ENCODE measurements around the gene MSRB2.
"Not testable (repeated sequence)": the region's sequence is repeated elsewhere in the genome, so short reads cannot be mapped to it uniquely, and the experiment has no call there.

Gene MSRB2

DNA sequence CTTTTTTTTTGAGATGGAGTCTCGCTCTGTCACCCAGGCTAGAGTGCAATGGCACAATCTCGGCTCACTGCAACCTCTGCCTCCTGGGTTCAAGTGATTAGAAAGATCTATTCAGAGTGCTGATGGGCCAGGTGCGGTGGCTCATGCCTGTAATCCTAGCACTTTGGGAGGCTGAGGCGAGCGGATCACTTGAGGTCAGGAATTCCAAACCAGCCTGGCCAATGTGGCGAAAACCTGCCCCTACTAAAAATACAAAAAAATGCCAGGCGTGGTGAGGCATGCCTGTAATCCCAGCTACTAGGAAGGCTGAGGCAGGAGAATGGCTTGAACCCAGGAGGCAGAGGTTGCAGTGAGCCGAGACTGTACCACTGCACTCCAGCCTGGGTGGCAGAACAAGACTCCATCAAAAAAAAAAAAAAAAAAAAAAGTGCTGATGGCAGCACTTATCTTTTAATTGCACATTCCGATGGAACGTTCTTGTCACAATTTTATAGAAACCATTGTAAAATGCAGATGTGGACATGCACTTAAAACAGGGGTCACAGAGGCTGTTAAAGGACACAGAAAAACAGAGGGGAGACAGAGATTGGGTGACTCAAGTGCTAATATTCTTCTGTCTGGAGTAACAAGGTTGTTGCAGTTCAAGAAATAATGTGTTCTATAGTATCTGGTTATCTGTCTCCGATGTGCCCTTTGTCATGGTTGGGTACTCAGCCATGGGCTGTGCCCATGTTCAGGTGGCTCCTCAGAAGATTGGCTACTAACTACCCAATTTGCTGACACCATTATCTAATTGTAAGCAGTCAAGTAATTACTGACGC, 25.1 kb upstream of the MSRB2 start:
- not testable (repeated sequence) for DNase-seq

DNA sequence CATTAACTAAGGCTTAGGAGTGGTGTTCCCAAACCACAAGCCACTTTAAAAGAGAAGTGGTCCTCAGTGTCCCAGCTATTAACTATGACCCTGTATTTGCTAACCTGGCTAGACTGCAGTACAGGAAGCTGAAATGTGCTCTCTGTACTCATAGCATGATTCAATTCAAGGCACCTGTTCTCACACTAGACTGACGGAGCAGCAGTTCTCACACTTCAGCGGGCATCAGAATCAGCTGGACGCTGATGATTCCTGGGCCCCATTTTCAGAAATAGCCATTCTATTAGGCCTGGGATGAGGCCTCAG, 24.5 kb upstream of the MSRB2 start:
- DNase-seq, result no peak

DNA sequence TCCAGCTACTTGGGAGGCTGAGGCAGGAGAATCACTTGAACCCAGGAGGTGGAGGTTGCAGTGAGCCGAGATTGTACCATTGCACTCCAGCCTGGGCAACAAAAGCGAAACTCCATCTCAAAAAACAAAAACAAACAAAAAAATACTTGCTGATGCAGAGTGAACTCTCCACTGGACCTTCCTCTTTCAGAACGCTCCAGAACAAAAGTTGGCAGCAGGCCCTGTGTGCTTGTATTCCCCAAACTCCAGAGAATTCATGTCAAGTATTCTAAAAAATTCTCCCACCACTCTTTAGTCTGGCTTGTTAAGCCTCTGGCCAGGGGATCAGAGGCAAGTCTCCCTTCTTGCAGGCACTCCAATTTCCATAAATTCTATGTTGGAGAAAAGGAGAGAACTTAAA, 22.8 kb upstream of the MSRB2 start:
- DNase-seq, result not testable (repeated sequence)

- DNase-seq, result no peak
Measured at GRCh38 chr10:23073527-23073926, 21.9 kb upstream of the MSRB2 start.

DNA sequence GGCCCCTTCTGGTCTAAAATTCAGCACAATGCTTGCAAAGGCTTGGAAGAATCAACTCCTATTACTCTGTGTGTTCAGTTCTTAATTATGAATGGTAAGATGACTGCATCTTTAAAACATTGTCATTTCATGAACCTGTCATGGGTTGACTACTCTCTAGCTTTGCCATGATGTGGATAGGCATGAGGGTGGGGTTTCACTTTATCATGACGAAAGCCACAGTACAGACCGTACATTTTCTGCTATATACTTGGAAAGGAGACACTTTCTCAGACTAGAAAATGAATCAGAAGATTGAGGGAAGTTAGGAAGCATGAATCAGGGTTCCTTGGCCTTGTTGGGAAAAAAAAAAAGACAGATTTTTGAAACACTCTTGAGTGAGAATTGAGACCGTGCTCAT, 19.7 kb upstream of the MSRB2 start:
- no peak for DNase-seq

DNA sequence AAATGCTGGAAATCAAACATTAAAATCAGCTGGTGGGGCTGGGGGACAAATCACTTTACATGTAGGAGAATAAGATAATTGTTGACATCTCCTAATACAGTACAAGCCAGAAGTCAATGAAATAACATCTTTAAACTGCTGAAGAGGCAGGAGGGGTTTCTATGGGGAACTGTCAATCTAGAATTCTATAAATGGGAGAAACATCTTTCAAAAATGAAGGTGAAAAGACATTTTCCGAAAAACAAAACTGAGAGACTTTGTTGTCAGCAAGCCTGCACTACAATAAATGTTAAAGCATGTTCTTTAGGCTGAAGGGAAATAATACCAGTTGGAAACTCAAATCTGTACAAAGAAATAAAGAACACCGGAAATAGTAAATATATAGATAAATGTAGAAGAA, 17.3 kb upstream of the MSRB2 start:
- DNase-seq, result no peak

DNA sequence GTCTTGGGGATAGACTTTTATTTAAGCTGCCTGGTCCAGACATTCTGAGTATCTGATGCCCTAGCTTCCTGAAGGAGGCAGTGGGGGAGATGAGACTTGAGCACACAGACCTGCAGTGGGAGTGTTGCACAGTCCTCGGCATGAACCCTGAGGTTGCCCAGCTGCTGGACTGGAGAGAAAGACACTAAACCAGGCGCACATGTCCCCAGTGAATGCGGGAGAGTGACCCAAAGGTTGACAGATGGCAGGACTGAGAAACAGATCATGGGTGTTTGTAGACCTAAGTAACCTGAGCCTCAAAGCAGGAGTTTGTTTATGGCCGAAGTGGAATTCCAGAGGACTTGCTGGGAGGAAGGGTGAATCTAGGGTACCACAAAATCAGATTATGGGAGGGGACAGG, 15.7 kb upstream of the MSRB2 start:
- no peak for DNase-seq

DNA sequence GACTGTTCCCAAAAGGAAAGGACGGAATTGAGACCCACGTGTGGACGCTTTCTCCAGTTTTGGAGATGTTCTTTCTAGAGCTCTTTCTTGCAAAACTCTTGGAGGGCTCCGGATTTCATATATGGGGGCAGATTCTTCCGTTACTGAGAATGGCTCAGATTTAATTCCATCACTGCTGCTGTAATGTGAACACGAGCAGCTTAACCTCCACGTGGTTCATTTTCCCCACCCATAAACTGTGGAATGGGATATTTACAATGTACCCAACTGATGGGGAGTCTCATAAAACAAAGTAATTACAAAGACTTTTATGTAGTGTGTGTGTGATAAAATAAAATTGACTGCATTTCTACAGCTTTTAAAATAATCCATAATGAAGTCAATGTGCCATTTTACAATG, 15.1 kb upstream of the MSRB2 start:
- no peak for DNase-seq

GRCh38 chr10:23081221-23081750, 14.1 kb upstream of the MSRB2 start:
- DNase-seq, result no peak

DNA sequence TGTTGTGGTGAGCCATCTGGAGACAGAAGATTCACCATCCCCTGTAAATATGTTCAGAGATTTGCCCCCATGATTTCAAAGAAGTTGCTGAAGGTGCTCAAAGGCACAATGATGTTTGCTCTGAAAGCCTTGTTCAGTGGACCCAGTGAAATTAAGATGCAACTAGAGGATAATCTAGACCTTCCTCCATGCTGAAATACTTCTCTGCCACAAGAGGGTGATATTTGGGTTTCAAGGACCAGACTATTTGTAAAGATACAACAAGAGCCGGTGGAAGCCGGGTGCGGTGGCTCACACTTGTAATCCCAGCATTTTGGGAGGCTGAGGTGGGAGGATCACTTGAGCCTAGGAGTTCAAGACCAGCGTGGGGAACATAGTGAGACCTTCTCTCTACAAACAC, 13.5 kb upstream of the MSRB2 start:
- no peak for DNase-seq

GRCh38 chr10:23088609-23089008, 6.8 kb upstream of the MSRB2 start:
- DNase-seq, result no peak

DNA sequence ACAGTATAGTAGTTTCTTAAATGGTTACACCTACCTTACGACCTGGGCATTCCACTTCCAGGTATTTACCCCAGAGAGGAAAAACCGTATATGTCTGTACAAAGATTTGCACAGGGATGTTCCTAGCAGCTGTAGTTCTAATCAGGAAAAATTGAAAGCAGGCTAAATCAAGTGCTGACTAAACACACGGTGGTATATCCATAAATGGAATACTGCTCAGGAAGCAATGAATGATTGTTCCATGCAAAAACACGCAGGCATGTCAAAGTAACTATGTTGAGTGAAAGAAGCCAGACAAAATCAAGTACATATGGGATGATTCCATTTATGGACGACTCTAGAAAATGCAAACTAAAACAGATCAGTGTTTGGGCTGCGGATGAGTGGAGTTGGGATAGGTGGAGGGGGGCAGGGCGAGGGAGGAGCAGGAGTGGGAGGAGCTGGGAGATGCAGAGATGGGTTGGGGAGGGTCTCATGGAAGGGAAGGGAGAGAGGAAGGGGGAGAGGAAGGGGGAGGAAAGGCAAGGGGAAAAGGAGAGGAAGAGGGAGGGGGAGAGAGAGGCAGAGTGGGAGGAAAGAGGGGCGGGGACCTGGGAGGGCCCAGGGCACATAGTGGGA, 484 bp upstream of the MSRB2 start:
- DNase-seq, result no peak

DNA sequence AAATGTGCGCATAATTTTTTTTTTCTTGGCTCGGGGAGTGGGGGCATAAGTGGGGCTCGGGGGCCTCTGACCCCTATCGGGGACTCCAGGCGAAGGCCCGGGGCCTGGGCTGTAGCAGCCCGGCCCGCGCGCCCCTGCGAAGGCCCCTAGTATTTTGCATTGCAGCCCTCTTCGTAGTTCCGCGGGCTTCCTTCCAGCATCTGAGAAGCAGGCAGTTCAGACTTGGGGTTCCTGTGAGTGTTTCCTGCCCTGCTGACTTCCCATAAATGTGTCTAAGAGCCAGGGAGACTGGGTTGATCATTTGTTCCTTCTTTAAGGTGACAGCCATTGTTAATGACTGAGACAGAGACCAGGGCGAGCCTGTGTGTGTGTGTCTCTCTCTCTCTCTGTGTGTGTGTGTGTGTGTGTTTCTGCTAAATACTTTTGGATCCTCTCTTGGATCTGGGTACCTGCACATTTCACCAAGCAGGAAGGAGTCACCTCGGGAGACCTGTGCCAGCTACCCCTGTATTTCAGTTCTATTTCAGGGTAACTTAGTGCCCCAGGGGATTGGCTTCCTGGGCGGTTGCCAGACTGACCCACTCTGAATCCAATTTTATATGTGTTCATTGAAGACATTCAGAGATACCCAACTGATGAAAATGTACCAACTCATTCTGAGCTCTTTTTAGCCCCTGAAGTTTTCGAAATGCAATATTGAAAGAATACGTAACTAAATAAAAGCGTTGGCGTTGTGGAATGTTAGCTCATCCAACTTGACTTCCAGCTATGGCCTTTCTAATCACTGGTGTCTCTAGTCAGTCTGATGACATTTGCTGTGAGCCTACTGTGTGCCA, 805 bp downstream of the MSRB2 start:
- DNase-seq, result no peak

DNA sequence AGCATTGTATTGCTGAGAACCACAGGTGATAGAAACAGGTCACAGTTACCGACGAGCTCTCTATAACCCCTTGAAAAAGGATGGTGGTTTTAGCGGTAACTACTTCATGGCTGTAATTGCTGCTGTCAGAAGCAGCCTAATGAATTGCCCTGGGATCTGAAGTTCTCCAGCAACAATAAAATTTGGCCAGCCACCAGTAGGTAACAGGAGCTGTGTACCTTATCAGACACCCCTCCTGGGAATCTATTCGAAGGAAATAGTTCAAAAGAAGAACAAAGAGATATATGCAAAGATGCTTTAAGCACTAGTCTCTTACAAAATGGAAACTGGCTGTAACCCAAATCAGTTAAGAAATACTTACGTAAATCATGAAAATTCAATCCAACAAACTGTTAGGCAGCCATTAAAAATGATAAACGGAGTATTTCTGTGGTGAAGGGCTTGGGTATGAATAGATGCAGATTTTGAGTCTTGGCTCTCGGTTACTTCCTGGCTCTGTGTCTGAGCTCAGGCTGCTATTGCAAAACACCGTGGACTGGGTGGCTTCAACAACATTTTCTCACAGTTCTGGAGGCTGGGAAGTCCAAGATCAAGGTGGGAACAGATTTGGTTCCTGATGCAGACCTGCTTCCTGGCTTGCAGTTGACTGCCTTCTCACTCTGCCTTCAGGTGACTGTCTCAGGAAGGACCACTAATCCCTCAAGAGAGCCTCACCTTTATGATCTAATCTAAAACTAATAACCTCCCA, 1.6 kb downstream of the MSRB2 start:
- no peak for DNase-seq

DNA sequence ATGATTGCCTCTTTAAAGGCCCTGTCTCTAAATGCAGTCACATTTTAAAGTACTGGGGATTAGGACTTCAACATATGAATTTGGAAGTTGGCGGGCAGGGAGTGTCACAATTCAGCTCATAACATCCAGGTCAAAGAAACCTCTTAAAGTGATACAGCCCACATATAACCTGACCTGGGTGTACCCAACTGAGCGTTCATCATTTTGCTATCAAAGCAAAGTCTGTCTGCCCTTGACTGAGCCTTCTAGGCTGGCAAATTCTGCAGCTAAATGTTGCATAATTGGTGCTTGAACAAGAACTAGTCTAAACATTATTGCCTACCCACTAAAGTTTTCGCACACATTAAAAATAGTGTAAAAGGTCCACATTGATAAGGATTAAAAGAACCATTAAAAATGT, 3.7 kb downstream of the MSRB2 start:
- no peak for DNase-seq

DNA sequence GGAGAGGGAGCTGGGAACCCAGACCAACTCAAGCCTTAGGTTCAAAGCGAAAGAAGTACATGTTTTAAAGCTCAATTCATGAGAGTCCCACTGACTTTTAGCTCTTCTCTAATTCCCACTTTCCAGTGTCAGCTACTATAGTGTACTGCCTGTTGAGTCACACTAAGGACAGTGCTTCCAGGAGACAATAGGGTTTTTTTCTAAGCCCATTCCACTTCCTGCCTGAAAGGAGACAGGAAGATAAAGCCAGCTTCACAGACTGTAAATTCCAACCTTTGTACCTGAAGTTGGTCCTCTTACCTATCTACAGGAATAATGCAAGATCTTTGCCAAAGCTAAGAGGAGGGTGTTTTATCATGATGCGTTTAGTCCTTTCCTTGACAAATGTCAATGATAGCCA, 4.4 kb downstream of the MSRB2 start:
- DNase-seq, result no peak

GRCh38 chr10:23100331-23101030, 5.1 kb downstream of the MSRB2 start:
- DNase-seq, result no peak

DNA sequence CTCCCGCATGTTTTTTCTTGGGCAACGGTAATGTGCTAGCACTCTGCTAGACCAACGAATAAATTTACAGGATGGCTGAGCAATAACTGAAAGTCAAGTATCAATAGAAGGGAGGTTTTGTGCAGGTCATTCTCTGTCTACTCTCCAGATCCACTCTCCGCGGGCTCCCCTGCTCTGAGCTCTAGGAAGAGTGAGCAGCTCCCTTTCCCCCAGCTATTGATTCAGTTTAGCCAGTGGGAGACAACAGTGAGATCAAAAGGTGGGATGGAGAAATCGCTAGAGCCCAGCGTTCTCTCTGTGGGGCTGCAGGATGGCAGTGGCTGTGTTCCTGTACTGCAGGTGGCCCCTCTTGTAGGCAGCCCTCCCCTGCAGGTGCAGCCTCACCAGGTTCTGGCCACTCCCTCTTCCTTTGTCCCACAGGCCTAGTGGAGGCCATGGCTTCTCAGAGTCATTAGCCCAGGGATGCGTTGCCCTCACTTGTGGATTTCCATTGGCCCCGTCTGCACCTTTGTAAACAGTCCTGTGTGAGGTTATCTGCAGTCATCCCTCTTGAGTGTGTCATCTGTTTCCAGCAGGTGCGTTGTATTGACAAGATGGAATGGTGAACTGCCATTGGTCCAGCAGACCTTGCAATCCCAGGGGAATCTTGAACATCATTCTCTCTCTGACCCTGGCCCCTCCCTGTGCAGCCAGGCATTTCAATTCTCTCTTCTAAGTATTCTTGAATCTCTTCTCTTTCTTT, 11.1 kb downstream of the MSRB2 start:
- DNase-seq, result no peak

DNA sequence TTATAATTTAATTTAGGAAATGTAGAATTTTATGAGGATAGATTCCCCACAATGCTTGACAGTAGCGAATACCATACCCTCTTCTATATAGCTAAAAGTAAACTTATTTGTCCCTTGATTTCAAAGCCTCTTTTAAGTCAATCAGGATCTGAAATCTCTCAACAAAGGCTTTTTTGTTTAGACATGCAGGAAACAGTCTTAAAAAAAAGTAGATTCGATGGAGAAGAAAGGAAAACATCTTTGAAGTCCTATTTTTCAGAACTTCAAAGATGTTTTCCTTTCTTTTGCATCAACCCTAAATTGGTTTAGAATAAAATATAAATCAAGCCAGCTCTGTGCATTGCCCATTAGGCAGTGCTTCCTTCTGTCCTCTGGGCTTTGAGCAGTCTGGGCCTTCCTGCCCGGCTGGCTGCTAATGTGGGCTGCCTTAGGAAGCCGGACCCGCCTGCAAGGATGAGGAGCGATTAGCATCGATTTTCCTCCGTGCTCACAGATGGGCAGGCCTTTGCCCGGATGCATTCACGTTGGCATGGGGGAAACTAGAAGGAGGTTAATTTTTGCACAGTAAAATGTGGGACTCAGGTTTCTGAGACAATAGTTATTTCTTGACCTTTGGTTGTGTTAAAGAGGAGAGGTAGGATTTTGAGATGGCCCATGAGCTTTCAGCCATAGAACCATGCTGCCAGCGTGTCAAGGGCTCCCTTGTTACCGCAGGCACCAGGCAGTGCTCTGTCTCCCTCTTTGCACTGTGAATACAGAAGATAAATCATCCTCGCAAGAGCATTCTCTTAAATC, 15.5 kb downstream of the MSRB2 start:
- no peak for DNase-seq

GRCh38 chr10:23111517-23112286, 16.3 kb downstream of the MSRB2 start:
- DNase-seq, result no peak
